Measurements from ENCODE around the gene PGK1. TPM values are rescaled to one million over a fixed set of nuclear protein-coding genes. Genes with fewer than 3 reads are reported as not detected.

The PGK1 gene
- total RNA-seq, 3 donors from 2014 or later (not counting 1 experiment from before 2014, with no cell fraction given), result 200 to 205 (median 203) TPM

DNA sequence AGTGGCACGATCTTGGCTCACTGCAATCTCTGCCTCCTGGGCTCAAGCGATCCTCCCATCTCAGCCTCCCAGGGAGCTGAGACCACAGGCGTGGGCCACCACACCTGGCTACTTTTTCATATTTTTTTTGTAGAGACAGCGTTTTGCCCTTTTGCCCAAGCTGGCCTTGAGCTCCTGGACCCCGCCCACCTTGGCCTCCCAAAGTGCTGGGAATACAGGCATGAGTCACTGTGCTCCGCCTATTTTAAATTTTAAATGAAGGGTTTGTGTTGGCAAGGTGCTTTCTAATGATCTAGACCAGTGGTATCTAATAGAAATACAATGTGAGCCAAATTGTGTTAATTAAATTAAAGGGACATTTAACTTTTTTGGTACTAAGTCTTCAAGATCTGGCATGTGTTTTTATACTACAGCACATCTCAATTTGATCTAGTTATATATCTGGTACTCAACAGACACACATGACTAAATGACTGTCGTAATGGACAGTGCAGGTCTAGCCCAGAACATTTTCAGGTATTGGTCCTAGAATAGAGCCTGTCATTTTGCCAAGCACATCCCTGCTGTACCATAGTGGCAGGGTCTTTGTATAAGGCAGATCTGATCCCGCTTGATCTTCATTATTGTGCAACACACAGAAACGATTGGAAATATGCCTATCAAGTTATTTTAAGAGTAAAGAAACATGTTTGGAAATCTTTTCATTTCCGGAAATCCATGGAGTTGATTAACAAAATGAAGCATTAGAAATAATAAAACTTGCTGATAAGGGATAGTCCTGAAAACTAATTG lies 7.3 kb downstream of the PGK1 start:
- Mint-ChIP-seq H3K4me3 (no peak overlapping the region), H3K4me1 (peaks cover 25 to 30% of the 10 kb centered on the region in 2 donors), H3K36me3 (no peaks in the 10 kb centered on the region), H3K27ac (no peak overlapping the region), H3K27me3 (ENCODE audit: low read depth in 2 of 2) (no peaks in the 10 kb centered on the region), H3K9me3 (no peaks in the 10 kb centered on the region)
- DNase-seq (no peak), ATAC-seq (no peak)
- Histone ChIP-seq H3K4me1 (ENCODE audit: control insufficient read depth, insufficient read depth, low read length) (peaks cover 3% of the 10 kb centered on the region), H3K27me3 (ENCODE audit: control insufficient read depth, insufficient read depth, low read length) (no peaks in the 10 kb centered on the region), H3K36me3 (ENCODE audit: control insufficient read depth, insufficient read depth, low read length) (peaks cover 43% of the 10 kb centered on the region), H3K9me3 (ENCODE audit: control insufficient read depth, insufficient read depth, low read length) (no peaks in the 10 kb centered on the region), H3K4me3 (ENCODE audit: low read length) (no peak overlapping the region), H3K27ac (ENCODE audit: low read length) (no peak overlapping the region)
- TF ChIP-seq, protein P1, sequence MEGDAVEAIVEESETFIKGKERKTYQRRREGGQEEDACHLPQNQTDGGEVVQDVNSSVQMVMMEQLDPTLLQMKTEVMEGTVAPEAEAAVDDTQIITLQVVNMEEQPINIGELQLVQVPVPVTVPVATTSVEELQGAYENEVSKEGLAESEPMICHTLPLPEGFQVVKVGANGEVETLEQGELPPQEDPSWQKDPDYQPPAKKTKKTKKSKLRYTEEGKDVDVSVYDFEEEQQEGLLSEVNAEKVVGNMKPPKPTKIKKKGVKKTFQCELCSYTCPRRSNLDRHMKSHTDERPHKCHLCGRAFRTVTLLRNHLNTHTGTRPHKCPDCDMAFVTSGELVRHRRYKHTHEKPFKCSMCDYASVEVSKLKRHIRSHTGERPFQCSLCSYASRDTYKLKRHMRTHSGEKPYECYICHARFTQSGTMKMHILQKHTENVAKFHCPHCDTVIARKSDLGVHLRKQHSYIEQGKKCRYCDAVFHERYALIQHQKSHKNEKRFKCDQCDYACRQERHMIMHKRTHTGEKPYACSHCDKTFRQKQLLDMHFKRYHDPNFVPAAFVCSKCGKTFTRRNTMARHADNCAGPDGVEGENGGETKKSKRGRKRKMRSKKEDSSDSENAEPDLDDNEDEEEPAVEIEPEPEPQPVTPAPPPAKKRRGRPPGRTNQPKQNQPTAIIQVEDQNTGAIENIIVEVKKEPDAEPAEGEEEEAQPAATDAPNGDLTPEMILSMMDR (IDR thresholded peaks at IDR 0.05), result no peak
- intact Hi-C loops (cut with micrococcal nuclease), result no loop called here
- 97% methylated on average over 7 of the region's 10 CpGs for WGBS (ENCODE audit: insufficient coverage)

DNA sequence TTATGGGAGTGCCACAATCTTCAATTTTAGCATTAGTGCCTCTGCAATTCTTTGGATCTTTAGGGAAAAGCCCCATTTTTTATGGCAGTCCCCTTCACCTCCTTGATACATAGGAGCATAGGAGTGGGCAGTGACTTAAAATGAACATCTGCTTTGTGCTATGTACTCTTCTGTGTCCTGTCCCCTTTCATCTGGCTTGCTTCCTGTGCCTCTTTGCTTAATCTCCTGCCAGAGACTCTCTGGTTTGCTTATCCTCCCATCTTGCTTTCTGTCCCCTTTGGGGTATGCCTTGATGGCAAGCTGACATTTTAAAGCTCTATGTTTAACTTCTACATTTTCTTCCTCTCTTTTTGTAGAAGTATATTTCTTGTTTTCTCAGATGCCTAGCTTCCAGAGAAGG lies 12.3 kb downstream of the PGK1 start:
- no peaks in the 10 kb centered on the region for H3K9me3 ChIP-seq (ENCODE audit: control insufficient read depth, insufficient read depth, low read length)
- H3K36me3 ChIP-seq (ENCODE audit: control insufficient read depth, insufficient read depth, low read length), result peaks cover 85% of the 10 kb centered on the region
- H3K27me3 ChIP-seq (ENCODE audit: control insufficient read depth, insufficient read depth, low read length), result no peaks in the 10 kb centered on the region
- no peak overlapping the region for H3K4me3 Mint-ChIP-seq
- H3K4me1 Mint-ChIP-seq, result peaks cover 0 to 12% of the 10 kb centered on the region in 2 donors
- H3K27ac Mint-ChIP-seq, result peak overlapping the region; percentile 11 to 60
- H3K4me1 ChIP-seq (ENCODE audit: control insufficient read depth, insufficient read depth, low read length), result no peaks in the 10 kb centered on the region
- H3K4me3 ChIP-seq (ENCODE audit: low read length), result no peak overlapping the region
- TF ChIP-seq, protein P1 (IDR thresholded peaks at IDR 0.05), result no peak
- no peak for DNase-seq
- ATAC-seq, result no peak
- no peaks in the 10 kb centered on the region for H3K27me3 Mint-ChIP-seq (ENCODE audit: low read depth in 2 of 2)
- no peaks in the 10 kb centered on the region for H3K9me3 Mint-ChIP-seq
- no peaks in the 10 kb centered on the region for H3K36me3 Mint-ChIP-seq
- intact Hi-C loops (cut with micrococcal nuclease), result no loop called here
- H3K27ac ChIP-seq (ENCODE audit: low read length), result no peak overlapping the region

DNA sequence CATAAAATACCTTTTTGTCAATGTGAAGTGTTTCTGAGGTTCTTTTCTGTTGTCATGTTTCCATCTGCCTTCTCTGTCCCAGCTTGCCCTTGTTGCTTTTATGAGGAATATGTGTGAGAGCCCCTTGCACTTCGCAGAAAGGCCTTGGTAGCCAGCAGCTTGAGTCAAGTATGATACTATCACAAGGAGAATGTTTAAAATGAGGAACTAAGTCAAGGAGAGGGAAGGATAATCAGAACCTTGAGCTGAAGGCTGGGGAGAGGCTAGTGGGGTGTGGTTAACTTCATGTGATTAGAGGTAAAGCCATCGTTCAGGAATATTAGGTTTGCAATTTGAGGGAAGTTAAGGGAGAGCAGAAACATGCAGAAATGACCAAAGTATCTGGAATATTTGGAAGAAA lies 12.7 kb downstream of the PGK1 start:
- H3K4me3 Mint-ChIP-seq, result no peak overlapping the region
- Histone ChIP-seq H3K9me3 (ENCODE audit: control insufficient read depth, insufficient read depth, low read length) (no peaks in the 10 kb centered on the region), H3K4me1 (ENCODE audit: control insufficient read depth, insufficient read depth, low read length) (no peaks in the 10 kb centered on the region), H3K4me3 (ENCODE audit: low read length) (no peak overlapping the region), H3K27ac (ENCODE audit: low read length) (no peak overlapping the region), H3K27me3 (ENCODE audit: control insufficient read depth, insufficient read depth, low read length) (no peaks in the 10 kb centered on the region), H3K36me3 (ENCODE audit: control insufficient read depth, insufficient read depth, low read length) (peaks cover 85% of the 10 kb centered on the region)
- DNase-seq, result no peak
- TF ChIP-seq, protein P1 (IDR thresholded peaks at IDR 0.05), result no peak
- no peaks in the 10 kb centered on the region for H3K9me3 Mint-ChIP-seq
- peak overlapping the region; percentile 11 to 60 for H3K27ac Mint-ChIP-seq
- intact Hi-C loops (cut with micrococcal nuclease), result no loop called here
- ATAC-seq, result no peak
- H3K36me3 Mint-ChIP-seq, result no peaks in the 10 kb centered on the region
- no peaks in the 10 kb centered on the region for H3K27me3 Mint-ChIP-seq (ENCODE audit: low read depth in 2 of 2)
- H3K4me1 Mint-ChIP-seq, result peaks cover 0 to 12% of the 10 kb centered on the region in 2 donors
- 49% methylated on average over 2 of the region's 2 CpGs for WGBS (ENCODE audit: insufficient coverage)

DNA sequence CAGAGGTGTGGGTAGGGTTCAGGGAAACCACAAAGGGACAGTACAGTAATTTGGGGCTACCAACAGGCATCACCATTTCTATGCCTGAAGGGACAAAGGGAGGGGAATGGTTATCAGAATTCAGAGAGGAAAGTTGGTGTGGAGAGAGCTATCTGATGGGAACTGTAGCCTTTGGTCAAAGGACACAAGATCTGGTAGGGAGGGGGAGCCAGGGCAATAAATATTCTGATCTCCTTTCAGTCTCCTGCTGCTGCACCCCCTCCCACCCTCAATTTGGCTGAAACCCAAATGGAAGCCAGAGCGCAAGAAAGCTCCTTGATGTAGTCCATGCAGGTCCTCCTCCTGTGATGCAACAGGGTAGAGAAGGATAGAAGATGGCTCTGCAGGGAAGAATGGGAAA lies 14.6 kb downstream of the PGK1 start:
- Histone ChIP-seq H3K4me3 (ENCODE audit: low read length) (no peak overlapping the region), H3K4me1 (ENCODE audit: control insufficient read depth, insufficient read depth, low read length) (no peaks in the 10 kb centered on the region), H3K9me3 (ENCODE audit: control insufficient read depth, insufficient read depth, low read length) (no peaks in the 10 kb centered on the region), H3K27me3 (ENCODE audit: control insufficient read depth, insufficient read depth, low read length) (no peaks in the 10 kb centered on the region), H3K27ac (ENCODE audit: low read length) (no peak overlapping the region), H3K36me3 (ENCODE audit: control insufficient read depth, insufficient read depth, low read length) (peaks cover 77% of the 10 kb centered on the region)
- peaks cover 0 to 17% of the 10 kb centered on the region in 2 donors for H3K4me1 Mint-ChIP-seq
- ATAC-seq (no peak), DNase-seq (no peak)
- 100% methylated on average over 1 of the region's 1 CpG for WGBS (ENCODE audit: insufficient coverage)
- TF ChIP-seq, protein P1 (IDR thresholded peaks at IDR 0.05), result no peak
- no peaks in the 10 kb centered on the region for H3K36me3 Mint-ChIP-seq
- H3K27me3 Mint-ChIP-seq (ENCODE audit: low read depth in 2 of 2), result no peaks in the 10 kb centered on the region
- intact Hi-C loops (cut with micrococcal nuclease), result no loop called here
- peak overlapping the region in 1 of 2 donors; percentile 31 for H3K27ac Mint-ChIP-seq
- H3K4me3 Mint-ChIP-seq, result no peak overlapping the region
- no peaks in the 10 kb centered on the region for H3K9me3 Mint-ChIP-seq
